Esophagus muscularis mucosa (tissue), 4 donors: Measurements from ENCODE around the gene SGPP2. TPM values are rescaled to one million over a fixed set of nuclear protein-coding genes. Genes with fewer than 3 reads are reported as not detected.

Source experiments
- DNase-seq: peaks from one replicate; pipeline ENCODE4 v3.0.0-alpha.2; 2017; ENCODE audit errors: extremely low spot score
- H3K27ac ChIP-seq, 4 donors: fragments of 200-600 bp; sonication (generic); replicated peaks in 1 of 4; 1 replicate in 3 of 4; 2 replicates in 1 of 4; pipeline ENCODE4 v1.5.1; 2016 to 2019; ENCODE audit warnings: mild to moderate bottlenecking in 1 of 4
- H3K27me3 ChIP-seq, 4 donors: fragments of 200-600 bp; sonication (generic); one replicate each; pipeline versions ENCODE4 v1.5.1 to v1.6.0; 2016 to 2019
- H3K36me3 ChIP-seq, 4 donors: fragments of 200-600 bp; sonication (generic); one replicate each; pipeline ENCODE4 v1.5.1; 2016 to 2019
- H3K4me1 ChIP-seq, 4 donors: fragments of 200-600 bp; sonication (generic); one replicate each; pipeline ENCODE4 v1.5.1; 2016 to 2019
- H3K4me3 ChIP-seq, 4 donors: fragments of 200-600 bp; sonication (generic); 1 replicate in 2 of 4; 2 replicates in 2 of 4; pipeline ENCODE4 v1.5.1; 2016 to 2019; ENCODE audit warnings: mild to moderate bottlenecking in 4 of 4, moderate library complexity in 1 of 4
- H3K9me3 ChIP-seq, 4 donors: fragments of 200-600 bp; sonication (generic); 1 replicate in 3 of 4; 2 replicates in 1 of 4; pipeline ENCODE4 v1.5.1; 2016 to 2019
- CTCF ChIP-seq, 3 experiments: fragments of 200-600 bp in 2 of 3; fragments of 450-650 bp in 1 of 3; sonication (generic) in 2 of 3; IDR thresholded peaks; one replicate each; pipeline ENCODE4 v1.5.1; 2017 to 2019; ENCODE audit warnings: antibody characterized with exemption in 3 of 3, mild to moderate bottlenecking in 2 of 3, moderate library complexity in 1 of 3
- EP300 ChIP-seq: sonication (generic); formaldehyde crosslinking; IDR thresholded peaks from one replicate; pipeline ENCODE4 v1.6.1; 2017; ENCODE audit warnings: antibody characterized with exemption
- POLR2A ChIP-seq: fragments of 450-650 bp; IDR thresholded peaks from one replicate; pipeline ENCODE4 v1.6.1; 2017; ENCODE audit warnings: antibody characterized with exemption, moderate library complexity, mild to moderate bottlenecking, low read depth
- POLR2AphosphoS5 ChIP-seq, 2 donors: sonication (generic); formaldehyde crosslinking; IDR thresholded peaks; one replicate each; pipeline ENCODE4 v1.6.1; 2017; ENCODE audit warnings: antibody characterized with exemption in 2 of 2
- WGBS: methylation state at CpG from one replicate; pipeline ENCODE4 v1.1.5; 2018; 5-methylcytosine and 5-hydroxymethylcytosine counted together
- intact Hi-C: fragments of 100-400 bp; cut with DNase I; formaldehyde crosslinking; loops from one replicate; pipeline ENCODE4 v1.15.1; 2023
- total RNA-seq, 4 donors: library from RNA; depleted of rRNA; stranded (reverse); fragments of >200 nt; gene quantifications; one replicate each; pipeline versions ENCODE4 v1.1.0 to v1.2.1, GENCODE V29; 2016

The SGPP2 gene
- total RNA-seq, 4 donors from 2014 or later = 0.32 to 0.83 (median 0.52) TPM

GRCh38 chr2:222470802-222471468 is 46.6 kb downstream of the SGPP2 start:
- DNase-seq = no peak
- 78% methylated on average over 5 of the region's 5 CpGs for WGBS
- no peak for TF ChIP-seq EP300
- no peak for TF ChIP-seq POLR2AphosphoS5 (IDR thresholded peaks at IDR 0.05)
- TF ChIP-seq POLR2A = no peak
- TF ChIP-seq CTCF (IDR thresholded peaks at IDR 0.05) = no peak
- H3K27ac ChIP-seq = no peak overlapping the region
- intact Hi-C loops = no loop called here
- H3K27me3 ChIP-seq = no peaks in the 10 kb centered on the region
- no peak overlapping the region for H3K4me3 ChIP-seq
- no peaks in the 10 kb centered on the region for H3K9me3 ChIP-seq
- peaks cover 0 to 13% (median 4%) of the 10 kb centered on the region in 4 donors for H3K4me1 ChIP-seq
- H3K36me3 ChIP-seq = no peaks in the 10 kb centered on the region

- intact Hi-C loops = no loop called here
- H3K9me3 ChIP-seq = no peaks in the 10 kb centered on the region
- 71% methylated on average over 14 of the region's 14 CpGs for WGBS
These were observed 53.7 kb downstream of the SGPP2 start for GRCh38 chr2:222477962-222478608.

GRCh38 chr2:222479859-222480258 is 55.5 kb downstream of the SGPP2 start:
- intact Hi-C loops = no loop called here
- no peak overlapping the region for H3K27ac ChIP-seq
- peaks cover 0 to 3% (median 0%) of the 10 kb centered on the region in 4 donors for H3K27me3 ChIP-seq
- TF ChIP-seq POLR2A (no peak), CTCF (IDR thresholded peaks at IDR 0.05) (no peak), EP300 (no peak), POLR2AphosphoS5 (IDR thresholded peaks at IDR 0.05) (no peak)
- no peaks in the 10 kb centered on the region for H3K9me3 ChIP-seq
- no peak overlapping the region for H3K4me3 ChIP-seq
- DNase-seq = no peak
- peaks cover 0 to 13% (median 9%) of the 10 kb centered on the region in 4 donors for H3K4me1 ChIP-seq
- no peaks in the 10 kb centered on the region for H3K36me3 ChIP-seq

More at GRCh38 chr2:222477962-222478608, 53.7 kb downstream of the SGPP2 start:
- H3K27ac ChIP-seq = no peak overlapping the region
- H3K4me3 ChIP-seq = no peak overlapping the region
- no peaks in the 10 kb centered on the region for H3K36me3 ChIP-seq
- peaks cover 0 to 3% (median 0%) of the 10 kb centered on the region in 4 donors for H3K27me3 ChIP-seq
- DNase-seq = no peak
- TF ChIP-seq EP300 = no peak
- peaks cover 0 to 3% (median under 1%) of the 10 kb centered on the region in 4 donors for H3K4me1 ChIP-seq

GRCh38 chr2:222480497-222480896 is 56.2 kb downstream of the SGPP2 start:
- peaks cover 4 to 13% (median 9%) of the 10 kb centered on the region in 4 donors for H3K4me1 ChIP-seq
- no peak for DNase-seq
- TF ChIP-seq CTCF (IDR thresholded peaks at IDR 0.05) (no peak), POLR2A (no peak), POLR2AphosphoS5 (IDR thresholded peaks at IDR 0.05) (no peak), EP300 (no peak)
- peaks cover 0 to 3% (median 0%) of the 10 kb centered on the region in 4 donors for H3K27me3 ChIP-seq
- intact Hi-C loops = no loop called here
- H3K36me3 ChIP-seq = no peaks in the 10 kb centered on the region
- 88% methylated on average over 5 of the region's 5 CpGs for WGBS
- H3K27ac ChIP-seq = no peak overlapping the region
- no peak overlapping the region for H3K4me3 ChIP-seq
- H3K9me3 ChIP-seq = no peaks in the 10 kb centered on the region

- Histone ChIP-seq H3K9me3 (no peaks in the 10 kb centered on the region), H3K27me3 (peaks cover 0 to 3% (median 0%) of the 10 kb centered on the region in 4 donors), H3K36me3 (no peaks in the 10 kb centered on the region), H3K4me3 (no peak overlapping the region), H3K27ac (no peak overlapping the region), H3K4me1 (peaks cover 6 to 13% (median 9%) of the 10 kb centered on the region in 4 donors)
- no peak for TF ChIP-seq POLR2A
- no peak for TF ChIP-seq CTCF (IDR thresholded peaks at IDR 0.05)
- TF ChIP-seq POLR2AphosphoS5 (IDR thresholded peaks at IDR 0.05) = no peak
- TF ChIP-seq EP300 = no peak
- intact Hi-C loops = no loop called here
- DNase-seq = no peak
These were observed 57.6 kb downstream of the SGPP2 start for GRCh38 chr2:222481941-222482340.
